Measurements from ENCODE around the gene CDKL1. TPM values are rescaled to one million over a fixed set of nuclear protein-coding genes. Genes with fewer than 3 reads are reported as not detected.

The CDKL1 gene
- polyA plus RNA-seq, 1 of the 3 experiments (the other 2 are of a cell fraction) = 2.5 TPM

DNA sequence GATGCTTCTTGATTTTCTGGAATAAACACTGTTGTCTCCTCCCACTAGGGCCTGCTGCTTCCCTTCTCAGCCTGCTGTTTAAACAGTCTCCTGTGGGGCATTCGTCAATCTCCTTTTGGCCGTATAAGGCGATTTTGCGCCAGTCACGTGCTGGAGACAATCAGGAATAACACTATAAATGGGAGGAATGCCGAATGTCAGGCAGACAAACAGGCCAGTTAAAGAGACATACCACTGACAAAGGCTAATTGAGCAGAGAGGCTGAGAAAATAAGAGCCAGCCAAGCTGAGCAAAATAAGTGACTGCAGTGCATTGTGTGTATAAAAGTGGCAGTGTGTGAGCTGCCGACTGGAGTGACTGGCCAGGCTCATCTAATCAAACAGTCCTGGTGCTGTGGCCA is 61.3 kb downstream of the CDKL1 start (continued):
- TF ChIP-seq TEAD4 (IDR thresholded peaks at IDR 0.05; ENCODE audit: borderline replicate concordance, insufficient read depth) = no peak
- peak; percentile 51; the same call in 1 of the 2 replicates for TF ChIP-seq RCOR1 (IDR thresholded peaks at IDR 0.05; ENCODE audit: low read length)
- TF ChIP-seq, protein P1, sequence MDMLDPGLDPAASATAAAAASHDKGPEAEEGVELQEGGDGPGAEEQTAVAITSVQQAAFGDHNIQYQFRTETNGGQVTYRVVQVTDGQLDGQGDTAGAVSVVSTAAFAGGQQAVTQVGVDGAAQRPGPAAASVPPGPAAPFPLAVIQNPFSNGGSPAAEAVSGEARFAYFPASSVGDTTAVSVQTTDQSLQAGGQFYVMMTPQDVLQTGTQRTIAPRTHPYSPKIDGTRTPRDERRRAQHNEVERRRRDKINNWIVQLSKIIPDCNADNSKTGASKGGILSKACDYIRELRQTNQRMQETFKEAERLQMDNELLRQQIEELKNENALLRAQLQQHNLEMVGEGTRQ (IDR thresholded peaks at IDR 0.05; ENCODE audit: borderline replicate concordance, low read depth, low read length) = peak; percentile 61
- TF ChIP-seq, protein P2, sequence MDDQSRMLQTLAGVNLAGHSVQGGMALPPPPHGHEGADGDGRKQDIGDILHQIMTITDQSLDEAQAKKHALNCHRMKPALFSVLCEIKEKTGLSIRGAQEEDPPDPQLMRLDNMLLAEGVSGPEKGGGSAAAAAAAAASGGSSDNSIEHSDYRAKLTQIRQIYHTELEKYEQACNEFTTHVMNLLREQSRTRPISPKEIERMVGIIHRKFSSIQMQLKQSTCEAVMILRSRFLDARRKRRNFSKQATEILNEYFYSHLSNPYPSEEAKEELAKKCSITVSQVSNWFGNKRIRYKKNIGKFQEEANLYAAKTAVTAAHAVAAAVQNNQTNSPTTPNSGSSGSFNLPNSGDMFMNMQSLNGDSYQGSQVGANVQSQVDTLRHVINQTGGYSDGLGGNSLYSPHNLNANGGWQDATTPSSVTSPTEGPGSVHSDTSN (IDR thresholded peaks at IDR 0.05) = no peak
- TF ChIP-seq GABPA (IDR thresholded peaks at IDR 0.05; ENCODE audit: low read depth) = no peak
- 0 out of 2 replicates have a peak, but pooled peaks have one; percentile 30 for TF ChIP-seq RAD21 (IDR thresholded peaks at IDR 0.05; ENCODE audit: low read length)
- no peak for TF ChIP-seq TCF12 (IDR thresholded peaks at IDR 0.05)
- 0 out of 2 replicates have a peak, but pooled peaks have one; percentile 13 for TF ChIP-seq SIN3A (IDR thresholded peaks at IDR 0.05; ENCODE audit: borderline replicate concordance, low read depth, low read length)
- TF ChIP-seq JUND (IDR thresholded peaks at IDR 0.05) = no peak
- TF ChIP-seq MXI1 (IDR thresholded peaks at IDR 0.05; ENCODE audit: low read depth, low read length) = peak; percentile 69
- TF ChIP-seq, protein P3, sequence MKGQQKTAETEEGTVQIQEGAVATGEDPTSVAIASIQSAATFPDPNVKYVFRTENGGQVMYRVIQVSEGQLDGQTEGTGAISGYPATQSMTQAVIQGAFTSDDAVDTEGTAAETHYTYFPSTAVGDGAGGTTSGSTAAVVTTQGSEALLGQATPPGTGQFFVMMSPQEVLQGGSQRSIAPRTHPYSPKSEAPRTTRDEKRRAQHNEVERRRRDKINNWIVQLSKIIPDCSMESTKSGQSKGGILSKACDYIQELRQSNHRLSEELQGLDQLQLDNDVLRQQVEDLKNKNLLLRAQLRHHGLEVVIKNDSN (IDR thresholded peaks at IDR 0.05; ENCODE audit: borderline replicate concordance, low read depth) = peak; percentile 87
- no peak for TF ChIP-seq RFX5 (IDR thresholded peaks at IDR 0.05; ENCODE audit: low read length)
- TF ChIP-seq RXRA (IDR thresholded peaks at IDR 0.05; ENCODE audit: borderline replicate concordance, low read depth) = no peak

DNA sequence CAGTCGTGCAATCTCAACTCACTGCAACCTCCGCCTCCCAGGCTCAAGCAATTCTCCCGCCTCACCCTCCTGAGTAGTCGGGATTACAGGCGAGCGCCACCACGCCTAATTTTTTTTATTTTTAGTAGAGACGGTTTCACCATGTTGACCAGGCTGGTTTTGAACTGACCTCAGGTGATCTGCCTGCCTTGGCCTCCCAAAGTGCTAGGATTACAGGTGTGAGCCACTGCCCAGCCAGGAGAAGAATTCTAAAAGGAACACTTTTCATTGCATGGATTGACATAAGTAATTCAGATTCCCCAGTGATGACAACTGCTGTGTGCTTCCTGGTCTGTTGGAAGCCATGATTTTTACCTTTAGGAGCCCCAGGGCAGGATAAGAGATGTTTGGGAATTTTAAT is 62.5 kb downstream of the CDKL1 start:
- ChIA-PET POLR2A (no interaction called here), CTCF (interaction anchor here (0.7 to 11.1 kb wide), 4 partner anchors 8 to 198 kb away, joined by 3 to 140 read pairs (median 8); partner anchors contain the start of gene MAP4K5)

More for the DNA sequence above, 62.5 kb downstream of the CDKL1 start:
- Histone ChIP-seq H2AFZ (ENCODE audit: low read depth) (no peak overlapping the region), H3K9me3 (no peaks in the 10 kb centered on the region), H3K4me2 (no peak overlapping the region), H3K9me2 (no peaks in the 10 kb centered on the region), H3K27me3 (ENCODE audit: insufficient read depth) (no peaks in the 10 kb centered on the region), H3K79me2 (ENCODE audit: insufficient read depth) (no peaks in the 10 kb centered on the region), H3K4me3 (ENCODE audit: low read depth in 2 of 2, low read length in 1 of 2) (no peak overlapping the region), H4K20me1 (ENCODE audit: insufficient read depth) (no peaks in the 10 kb centered on the region), H3K27ac (ENCODE audit: low read depth in 2 of 2, low read length in 1 of 2) (peak overlapping the region in 1 of 2 experiments; percentile 98; a peak in 2 of 4 replicates), H3K9ac (no peak overlapping the region), H3K36me3 (replicated peaks in 1 of 2; ENCODE audit: control insufficient read depth in 1 of 2, insufficient read depth in 2 of 2, low read length in 1 of 2) (peaks cover 5 to 12% of the 10 kb centered on the region in 2 experiments), H3F3A (replicated peaks; ENCODE audit: insufficient read depth) (no peaks in the 10 kb centered on the region), H3K4me1 (ENCODE audit: control insufficient read depth in 1 of 2, insufficient read depth in 2 of 2, low read depth in 1 of 2, low read length in 1 of 2) (peaks cover 17 to 25% of the 10 kb centered on the region in 2 experiments; a peak in 3 of 4 replicates)
- WGBS (ENCODE audit: low lambda C conversion rate) = 95% methylated on average over 8 of the region's 8 CpGs
- no peak for DNase-seq
- TF ChIP-seq, protein P2 (IDR thresholded peaks at IDR 0.05) = no peak
- no peak for TF ChIP-seq EZH2phosphoT487 (IDR thresholded peaks at IDR 0.05; ENCODE audit: borderline replicate concordance, low read depth)
- no peak for TF ChIP-seq CHD2 (IDR thresholded peaks at IDR 0.05; ENCODE audit: low read length, partially characterized antibody)
- TF ChIP-seq, protein P1 (IDR thresholded peaks at IDR 0.05; ENCODE audit: borderline replicate concordance, low read depth, low read length) = no peak
- no peak for TF ChIP-seq SMC3 (IDR thresholded peaks at IDR 0.05; ENCODE audit: low read depth, low read length)
- TF ChIP-seq NRF1 (IDR thresholded peaks at IDR 0.05; ENCODE audit: low read depth, low read length) = no peak
- TF ChIP-seq SIN3A (IDR thresholded peaks at IDR 0.05; ENCODE audit: borderline replicate concordance, low read depth, low read length) = no peak
- TF ChIP-seq MXI1 (IDR thresholded peaks at IDR 0.05; ENCODE audit: low read depth, low read length) = no peak
- no peak for TF ChIP-seq ELF1 (IDR thresholded peaks at IDR 0.05)
